H1 (cell line): Measurements from ENCODE around the gene JAKMIP2.

ENCODE experiments used
- BRCA1 ChIP-seq: IDR thresholded peaks from 2 replicates; pipeline ENCODE4 v1.6.1; 2012; ENCODE audit warnings: low read depth, low read length, improper control_type of control experiment
- CBX8 ChIP-seq: fragments of 300-800, 300-1000 bp; sonication (generic); IDR thresholded peaks from 2 replicates; pipeline ENCODE4 v1.7.1; 2016; ENCODE audit warnings: low read depth, low read length, borderline replicate concordance
- CTCF ChIP-seq, 3 experiments: IDR thresholded peaks; 1 replicate in 2 of 3; 2 replicates in 1 of 3; pipeline versions ENCODE4 v1.5.1 to v1.6.1; 2011; ENCODE audit warnings: low read length in 3 of 3, mild to moderate bottlenecking in 3 of 3, inconsistent platforms in 2 of 3, low read depth in 1 of 3, moderate library complexity in 1 of 3; ENCODE audit not compliant: insufficient read depth in 1 of 3; ENCODE audit errors: control extremely low read depth in 1 of 3
- E2F6 ChIP-seq: IDR thresholded peaks from 2 replicates; pipeline ENCODE4 v1.6.1; 2012; ENCODE audit warnings: inconsistent platforms
- EZH2 ChIP-seq: fragments of 200-600 bp; sonication (generic); IDR thresholded peaks from 2 replicates; pipeline ENCODE4 v1.7.1; 2012; ENCODE audit warnings: low read depth, mild to moderate bottlenecking, moderate library complexity, low read length, inconsistent platforms; ENCODE audit not compliant: severe bottlenecking
- JUN ChIP-seq: IDR thresholded peaks from 2 replicates; pipeline ENCODE4 v1.6.1; 2011; ENCODE audit warnings: low read depth, mild to moderate bottlenecking, improper control_type of control experiment, low read length
- MAX ChIP-seq: IDR thresholded peaks from 2 replicates; pipeline ENCODE4 v1.6.1; 2012; ENCODE audit warnings: inconsistent platforms
- NRF1 ChIP-seq: IDR thresholded peaks from 2 replicates; pipeline ENCODE4 v1.6.1; 2011; ENCODE audit warnings: mild to moderate bottlenecking, low read depth, low read length, improper control_type of control experiment
- POLR2A ChIP-seq, 2 experiments: IDR thresholded peaks; 1 replicate in 1 of 2; 2 replicates in 1 of 2; pipeline ENCODE4 v1.6.1; 2011; ENCODE audit warnings: low read depth in 2 of 2, low read length in 2 of 2, mild to moderate bottlenecking in 2 of 2; ENCODE audit errors: control extremely low read depth in 1 of 2
- POLR2AphosphoS5 ChIP-seq: IDR thresholded peaks from 2 replicates; pipeline ENCODE4 v1.6.1; 2011; ENCODE audit warnings: low read depth, low read length
- RAD21 ChIP-seq, 2 experiments: IDR thresholded peaks in 1 of 2; conservative IDR thresholded peaks in 1 of 2; 2 replicates each; pipeline ENCODE4 v1.6.1; 2011; ENCODE audit warnings: low read depth in 2 of 2, low read length in 2 of 2, improper control_type of control experiment in 1 of 2, inconsistent platforms in 1 of 2, mild to moderate bottlenecking in 1 of 2, moderate library complexity in 1 of 2
- SP1 ChIP-seq: IDR thresholded peaks from 2 replicates; pipeline ENCODE4 v1.6.1; 2011; ENCODE audit warnings: low read depth, low read length
- SUZ12 ChIP-seq: fragments of 200-600 bp; sonication (generic); IDR thresholded peaks from 2 replicates; pipeline ENCODE4 v1.6.1; 2012; ENCODE audit warnings: mild to moderate bottlenecking, inconsistent platforms, low read length, moderate library complexity, mixed read lengths
- TBP ChIP-seq: IDR thresholded peaks from 2 replicates; pipeline ENCODE4 v1.6.1; 2011; ENCODE audit warnings: low read depth, low read length, improper control_type of control experiment

GRCh38 chr5:147746986-147747385, 35.5 kb downstream of the JAKMIP2 start:
- TF ChIP-seq CTCF (IDR thresholded peaks at IDR 0.05; ENCODE audit: control extremely low read depth in 1 of 3, insufficient read depth in 1 of 3, low read depth in 1 of 3, low read length in 3 of 3) (no peak), SP1 (no peak), EZH2 (no peak), POLR2A (IDR thresholded peaks at IDR 0.05; ENCODE audit: control extremely low read depth in 1 of 2, low read depth in 2 of 2, low read length in 2 of 2) (no peak), MAX (no peak), E2F6 (no peak), TBP (no peak), CBX8 (no peak), RAD21 (IDR thresholded peaks at IDR 0.05 in 1 of 2, conservative IDR thresholded peaks at IDR 0.05 in 1 of 2; ENCODE audit: low read depth in 2 of 2, low read length in 2 of 2) (no peak), JUN (no peak), POLR2AphosphoS5 (no peak), BRCA1 (no peak), SUZ12 (no peak), NRF1 (no peak)
